AG04450 (cell line): ENCODE data around the gene PCDHA9. TPM values are rescaled to one million over a fixed set of nuclear protein-coding genes. Genes with fewer than 3 reads are reported as not detected.
"Not testable (repeated sequence)": the region's sequence is repeated elsewhere in the genome, so short reads cannot be mapped to it uniquely, and the experiment has no call there.

Experiments
- CTCF ChIA-PET: fragments of 300-600, 350-600 bp; formaldehyde crosslinking; extraction: SDS; loops from one replicate; lab custom pipeline; 2022; ENCODE audit warnings: antibody characterized with exemption, inconsistent platforms; lab: Charles Lee
- POLR2A ChIA-PET: fragments of 350-600 bp; formaldehyde crosslinking; extraction: SDS; loops from one replicate; lab custom pipeline; 2021; ENCODE audit warnings: antibody characterized with exemption, inconsistent platforms; lab: Yijun Ruan, JAX
- DNase-seq: peaks from one replicate; pipeline ENCODE4 v3.0.0-alpha.2; 2011; ENCODE audit warnings: low read depth, low spot score
- H3K27ac ChIP-seq: one replicate; pipeline ENCODE4 v1.5.1; 2012; ENCODE audit warnings: low read depth, low read length, control low read depth
- H3K27me3 ChIP-seq: one replicate; pipeline ENCODE4 v1.6.0; 2012; ENCODE audit warnings: low read length; ENCODE audit not compliant: control insufficient read depth, insufficient read depth
- H3K4me3 ChIP-seq: 2 replicates; pipeline ENCODE4 v1.5.1; 2011; ENCODE audit warnings: mild to moderate bottlenecking, low read depth, low read length, control low read depth
- H3K9me3 ChIP-seq: 2 replicates; pipeline ENCODE4 v1.5.1; 2012; ENCODE audit warnings: low read length; ENCODE audit not compliant: control insufficient read depth, insufficient read depth
- polyA plus RNA-seq: library from polyadenylated mRNA; depleted of rRNA; stranded (reverse); fragments of >200 nt; gene quantifications from 2 replicates; pipeline ENCODE4 v1.2.3, GENCODE V29; 2011
- TF ChIP-seq, protein P1 (sequence below): IDR thresholded peaks from 2 replicates; pipeline ENCODE4 v1.5.1; 2011; ENCODE audit warnings: low read depth, low read length, control low read depth, inconsistent platforms

Gene PCDHA9
- polyA plus RNA-seq, 1 experiment: 0.02 TPM

DNA sequence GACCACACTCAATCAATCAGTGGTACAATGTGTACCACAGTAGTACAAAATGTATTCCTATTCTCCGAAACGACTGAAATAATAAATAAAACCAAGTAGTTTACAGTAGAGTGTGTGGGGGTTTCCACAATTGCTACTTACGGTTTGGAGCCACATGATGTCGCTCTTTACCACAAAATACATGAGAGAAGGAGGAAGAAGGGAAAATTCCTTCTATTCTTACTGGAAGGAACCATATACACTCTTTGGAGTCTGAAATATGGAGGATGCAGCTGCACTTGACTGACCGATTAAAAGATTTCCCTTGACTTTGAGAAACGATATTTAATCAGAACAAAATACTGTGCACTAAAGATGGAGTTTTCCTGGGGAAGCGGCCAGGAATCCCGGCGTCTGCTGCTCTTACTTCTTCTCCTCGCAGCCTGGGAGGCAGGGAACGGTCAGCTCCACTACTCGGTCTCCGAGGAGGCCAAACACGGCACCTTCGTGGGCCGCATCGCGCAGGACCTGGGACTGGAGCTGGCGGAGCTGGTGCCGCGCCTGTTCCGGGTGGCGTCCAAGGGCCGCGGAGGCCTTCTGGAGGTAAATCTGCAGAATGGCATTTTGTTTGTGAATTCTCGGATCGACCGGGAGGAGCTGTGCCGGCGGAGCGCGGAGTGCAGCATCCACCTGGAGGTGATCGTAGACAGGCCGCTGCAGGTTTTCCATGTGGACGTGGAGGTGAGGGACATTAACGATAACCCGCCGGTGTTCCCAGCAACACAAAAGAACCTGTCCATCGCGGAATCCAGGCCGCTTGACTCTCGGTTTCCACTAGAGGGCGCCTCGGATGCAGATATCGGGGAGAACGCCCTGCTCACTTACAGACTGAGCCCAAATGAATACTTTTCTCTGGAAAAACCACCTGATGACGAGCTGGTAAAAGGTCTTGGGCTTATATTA is 41.1 kb upstream of the PCDHA9 start, which contains the start of gene PCDHA4:
TSS of gene PCDHA4 (plus strand) at position 235 of the 942 bp plus-strand sequence.
- H3K27me3 ChIP-seq: no peaks in the 10 kb centered on the region
- H3K4me3 ChIP-seq: no peak within 1 kb of the TSS
- TF ChIP-seq, protein P1, sequence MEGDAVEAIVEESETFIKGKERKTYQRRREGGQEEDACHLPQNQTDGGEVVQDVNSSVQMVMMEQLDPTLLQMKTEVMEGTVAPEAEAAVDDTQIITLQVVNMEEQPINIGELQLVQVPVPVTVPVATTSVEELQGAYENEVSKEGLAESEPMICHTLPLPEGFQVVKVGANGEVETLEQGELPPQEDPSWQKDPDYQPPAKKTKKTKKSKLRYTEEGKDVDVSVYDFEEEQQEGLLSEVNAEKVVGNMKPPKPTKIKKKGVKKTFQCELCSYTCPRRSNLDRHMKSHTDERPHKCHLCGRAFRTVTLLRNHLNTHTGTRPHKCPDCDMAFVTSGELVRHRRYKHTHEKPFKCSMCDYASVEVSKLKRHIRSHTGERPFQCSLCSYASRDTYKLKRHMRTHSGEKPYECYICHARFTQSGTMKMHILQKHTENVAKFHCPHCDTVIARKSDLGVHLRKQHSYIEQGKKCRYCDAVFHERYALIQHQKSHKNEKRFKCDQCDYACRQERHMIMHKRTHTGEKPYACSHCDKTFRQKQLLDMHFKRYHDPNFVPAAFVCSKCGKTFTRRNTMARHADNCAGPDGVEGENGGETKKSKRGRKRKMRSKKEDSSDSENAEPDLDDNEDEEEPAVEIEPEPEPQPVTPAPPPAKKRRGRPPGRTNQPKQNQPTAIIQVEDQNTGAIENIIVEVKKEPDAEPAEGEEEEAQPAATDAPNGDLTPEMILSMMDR: 0 out of 2 replicates have a peak, but pooled peaks have one; percentile 13
- no peak for DNase-seq
- H3K27ac ChIP-seq: no peak within 1 kb of the TSS
- CTCF ChIA-PET: no interaction called here
- POLR2A ChIA-PET: no interaction called here
- peaks cover 36% of the 10 kb centered on the region for H3K9me3 ChIP-seq

DNA sequence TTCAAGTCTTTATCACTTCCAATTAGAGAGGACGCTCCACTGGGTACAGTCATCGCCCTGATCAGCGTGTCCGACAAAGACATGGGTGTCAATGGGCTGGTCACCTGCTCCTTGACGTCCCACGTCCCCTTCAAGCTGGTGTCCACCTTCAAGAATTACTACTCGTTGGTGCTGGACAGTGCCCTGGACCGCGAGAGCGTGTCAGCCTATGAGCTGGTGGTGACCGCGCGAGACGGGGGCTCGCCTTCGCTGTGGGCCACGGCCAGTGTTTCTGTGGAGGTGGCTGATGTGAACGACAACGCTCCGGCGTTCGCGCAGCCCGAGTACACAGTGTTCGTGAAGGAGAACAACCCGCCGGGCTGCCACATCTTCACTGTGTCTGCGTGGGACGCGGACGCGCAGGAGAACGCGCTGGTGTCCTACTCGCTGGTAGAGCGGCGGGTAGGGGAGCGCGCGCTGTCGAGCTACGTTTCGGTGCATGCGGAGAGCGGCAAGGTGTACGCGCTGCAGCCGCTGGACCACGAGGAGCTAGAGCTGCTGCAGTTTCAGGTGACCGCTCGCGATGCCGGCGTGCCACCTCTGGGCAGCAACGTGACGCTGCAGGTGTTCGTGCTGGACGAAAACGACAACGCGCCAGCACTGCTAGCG is 39.8 kb upstream of the PCDHA9 start:
- H3K4me3 ChIP-seq, H3K27ac ChIP-seq, H3K27me3 ChIP-seq, POLR2A ChIA-PET, DNase-seq, CTCF ChIA-PET: not testable (repeated sequence)
- H3K9me3 ChIP-seq: peaks cover 24% of the 10 kb centered on the region

DNA sequence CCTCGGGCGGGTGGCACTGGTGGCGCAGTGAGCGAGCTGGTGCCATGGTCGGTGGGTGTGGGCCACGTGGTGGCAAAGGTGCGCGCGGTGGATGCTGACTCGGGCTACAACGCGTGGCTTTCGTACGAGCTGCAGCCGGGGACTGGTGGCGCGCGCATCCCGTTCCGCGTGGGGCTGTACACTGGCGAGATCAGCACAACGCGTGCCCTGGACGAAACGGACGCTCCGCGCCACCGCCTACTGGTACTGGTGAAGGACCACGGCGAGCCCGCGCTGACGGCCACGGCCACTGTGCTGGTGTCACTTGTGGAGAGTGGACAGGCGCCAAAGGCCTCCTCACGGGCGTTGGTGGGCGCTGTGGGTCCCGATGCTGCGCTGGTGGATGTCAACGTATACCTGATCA is 39.3 kb upstream of the PCDHA9 start:
- peaks cover 23% of the 10 kb centered on the region for H3K9me3 ChIP-seq
- H3K4me3 ChIP-seq: no peak overlapping the region
- no peaks in the 10 kb centered on the region for H3K27me3 ChIP-seq
- H3K27ac ChIP-seq: no peak overlapping the region
- no peak for DNase-seq
- CTCF ChIA-PET: no interaction called here
- TF ChIP-seq, protein P1: no peak
- POLR2A ChIA-PET: no interaction called here

DNA sequence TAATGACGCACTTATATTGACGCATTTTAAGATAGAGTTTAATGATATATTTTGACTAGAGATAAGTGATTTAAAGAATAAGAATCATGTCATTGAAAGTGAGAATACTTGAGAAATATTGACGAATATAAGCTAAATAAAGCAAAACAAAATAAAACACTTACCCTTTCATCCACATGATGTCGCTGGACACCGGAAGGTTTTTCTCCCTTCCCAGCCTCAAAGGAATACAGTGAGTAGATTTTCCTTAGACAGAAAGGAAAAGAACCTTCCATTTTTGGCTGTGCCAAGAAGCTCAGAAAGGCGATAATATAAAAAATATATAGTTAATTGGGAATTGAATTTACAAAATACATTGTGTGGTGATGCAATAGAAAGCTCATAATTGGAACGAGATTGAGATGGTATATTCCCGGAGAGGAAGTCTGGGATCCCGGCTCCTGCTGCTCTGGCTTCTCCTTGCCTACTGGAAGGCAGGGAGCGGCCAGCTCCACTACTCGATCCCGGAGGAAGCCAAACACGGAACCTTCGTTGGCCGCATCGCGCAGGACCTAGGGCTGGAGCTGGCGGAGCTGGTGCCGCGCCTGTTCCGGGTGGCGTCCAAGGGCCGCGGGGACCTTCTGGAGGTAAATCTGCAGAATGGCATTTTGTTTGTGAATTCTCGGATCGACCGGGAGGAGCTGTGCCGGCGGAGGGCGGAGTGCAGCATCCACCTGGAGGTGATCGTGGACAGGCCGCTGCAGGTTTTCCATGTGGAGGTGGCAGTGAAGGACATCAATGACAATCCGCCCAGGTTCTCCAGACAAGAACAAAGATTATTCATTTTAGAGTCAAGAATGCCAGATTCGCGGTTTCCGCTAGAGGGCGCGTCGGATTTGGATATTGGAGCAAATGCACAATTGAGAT is 26.6 kb upstream of the PCDHA9 start, which contains the start of gene PCDHA5:
TSS of gene PCDHA5 (plus strand) at position 239 of the 906 bp plus-strand sequence.
- no peak within 1 kb of the TSS for H3K4me3 ChIP-seq
- TF ChIP-seq, protein P1: peak; percentile 25
- DNase-seq: no peak
- no peaks in the 10 kb centered on the region for H3K27me3 ChIP-seq
- ChIA-PET CTCF (interaction anchor here (1.7 kb wide), 1 partner anchor 16 kb away, joined by 5 read pairs; no protein-coding TSS in a partner anchor), POLR2A (no interaction called here)
- no peak within 1 kb of the TSS for H3K27ac ChIP-seq
- H3K9me3 ChIP-seq: peaks cover 23% of the 10 kb centered on the region

DNA sequence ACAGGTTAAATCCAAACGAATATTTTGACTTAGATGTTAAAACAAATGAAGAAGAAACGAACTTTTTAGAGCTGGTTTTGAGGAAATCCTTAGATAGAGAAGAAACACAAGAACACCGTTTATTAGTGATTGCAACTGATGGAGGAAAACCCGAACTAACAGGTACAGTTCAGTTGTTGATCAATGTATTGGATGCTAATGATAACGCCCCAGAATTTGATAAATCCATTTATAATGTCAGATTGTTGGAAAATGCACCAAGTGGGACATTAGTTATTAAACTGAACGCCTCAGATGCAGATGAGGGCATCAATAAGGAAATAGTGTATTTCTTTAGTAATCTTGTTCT is 25.9 kb upstream of the PCDHA9 start:
- ChIA-PET POLR2A (no interaction called here), CTCF (no interaction called here)
- DNase-seq: no peak
- Histone ChIP-seq H3K4me3 (no peak overlapping the region), H3K9me3 (peaks cover 23% of the 10 kb centered on the region), H3K27ac (no peak overlapping the region), H3K27me3 (no peaks in the 10 kb centered on the region)
- TF ChIP-seq, protein P1: no peak

DNA sequence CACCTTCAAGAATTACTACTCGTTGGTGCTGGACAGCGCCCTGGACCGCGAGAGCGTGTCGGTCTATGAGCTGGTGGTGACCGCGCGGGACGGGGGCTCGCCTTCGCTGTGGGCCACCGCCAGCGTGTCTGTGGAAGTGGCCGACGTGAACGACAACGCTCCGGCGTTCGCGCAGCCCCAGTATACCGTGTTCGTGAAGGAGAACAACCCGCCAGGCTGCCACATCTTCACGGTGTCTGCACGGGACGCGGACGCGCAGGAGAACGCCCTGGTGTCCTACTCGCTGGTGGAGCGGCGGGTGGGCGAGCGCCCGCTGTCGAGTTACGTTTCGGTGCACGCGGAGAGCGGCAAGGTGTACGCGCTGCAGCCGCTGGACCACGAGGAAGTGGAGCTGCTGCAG is 25.2 kb upstream of the PCDHA9 start:
- POLR2A ChIA-PET, H3K4me3 ChIP-seq, H3K27ac ChIP-seq, CTCF ChIA-PET, DNase-seq, H3K27me3 ChIP-seq: not testable (repeated sequence)
- peaks cover 24% of the 10 kb centered on the region for H3K9me3 ChIP-seq
